Gastrocnemius medialis (tissue), 4 donors: ENCODE measurements around the gene SCYL1.
A peak's percentile ranks its signal among the peaks of the same experiment; 100 is the strongest.

Source experiments
- CTCF ChIP-seq, 5 experiments: fragments of 450-650 bp in 3 of 5; fragments of 200-600 bp in 2 of 5; sonication (generic) in 2 of 5; IDR thresholded peaks in 4 of 5; conservative IDR thresholded peaks in 1 of 5; 1 replicate in 4 of 5; 2 replicates in 1 of 5; pipeline ENCODE4 v1.5.1; 2016 to 2019; ENCODE audit warnings: antibody characterized with exemption in 5 of 5, mild to moderate bottlenecking in 3 of 5, moderate library complexity in 3 of 5
- POLR2A ChIP-seq, 2 donors: fragments of 450-650 bp; IDR thresholded peaks; one replicate each; pipeline ENCODE4 v1.6.1; 2017; ENCODE audit warnings: antibody characterized with exemption in 2 of 2, mild to moderate bottlenecking in 2 of 2, moderate library complexity in 2 of 2

GRCh38 chr11:65493367-65494176, 31.3 kb upstream of the SCYL1 start:
- TF ChIP-seq CTCF (IDR thresholded peaks at IDR 0.05 in 4 of 5, conservative IDR thresholded peaks at IDR 0.05 in 1 of 5) (no peak), POLR2A (IDR thresholded peaks at IDR 0.05) (peak in 1 of 2 donors; percentile 83)
